Heart right ventricle (tissue), 16 donors: ENCODE data around the gene FFAR4. TPM values are rescaled to one million over a fixed set of nuclear protein-coding genes. Genes with fewer than 3 reads are reported as not detected.

Experiments
- ATAC-seq, 8 donors: fragments of 200-7000 bp; cut with Tn5 transposase; one replicate each; pipeline ENCODE4 v1.9.1; 2020; ENCODE audit warnings: mild to moderate bottlenecking in 8 of 8, moderate library complexity in 8 of 8, moderate number of reproducible peaks in 1 of 8
- DNase-seq, 2 donors: peaks; one replicate each; pipeline ENCODE4 v3.0.0-alpha.2; 2020
- H3K27ac ChIP-seq, 10 donors: fragments of 200-600 bp; sonication (generic) in 2 of 10; one replicate each; pipeline versions ENCODE4 v1.5.0 to v1.8.0; 2020 to 2022; ENCODE audit warnings: mild to moderate bottlenecking in 3 of 10
- H3K27me3 ChIP-seq, 7 donors: fragments of 200-600 bp; one replicate each; pipeline ENCODE4 v1.8.0; 2021 to 2022; ENCODE audit warnings: mild to moderate bottlenecking in 2 of 7
- H3K36me3 ChIP-seq, 9 donors: fragments of 200-600 bp; sonication (generic) in 1 of 9; one replicate each; pipeline versions ENCODE4 v1.5.0 to v1.8.0; 2020 to 2022; ENCODE audit warnings: mild to moderate bottlenecking in 2 of 9
- H3K4me1 ChIP-seq, 9 donors: fragments of 200-600 bp; sonication (generic) in 1 of 9; one replicate each; pipeline versions ENCODE4 v1.5.0 to v1.8.0; 2020 to 2022; ENCODE audit warnings: mild to moderate bottlenecking in 4 of 9
- H3K4me3 ChIP-seq, 10 donors: fragments of 200-600 bp; sonication (generic) in 2 of 10; one replicate each; pipeline versions ENCODE4 v1.5.0 to v1.8.0; 2020 to 2022; ENCODE audit warnings: mild to moderate bottlenecking in 7 of 10, moderate library complexity in 2 of 10
- H3K9me3 ChIP-seq, 11 donors: fragments of 200-600 bp in 10 of 11; sonication (generic) in 2 of 11; one replicate each; pipeline versions ENCODE4 v1.5.0 to v1.8.0; 2013 to 2022; ENCODE audit warnings: mild to moderate bottlenecking in 2 of 11, control low read depth in 1 of 11, moderate library complexity in 1 of 11
- WGBS, 2 donors: extraction: QIAGEN DNeasy Blood & Tissue Kit; methylation state at CpG; one replicate each; pipeline ENCODE4 v1.1.7; 2013; ENCODE audit warnings: inconsistent platforms in 1 of 2; 5-methylcytosine and 5-hydroxymethylcytosine counted together
- intact Hi-C, 10 donors: fragments of 100-400 bp; cut with DNase I; formaldehyde crosslinking; loops; one replicate each; pipeline versions ENCODE4 v1.11.1 to v1.14.2; 2022
- polyA plus RNA-seq, 2 donors: library from polyadenylated mRNA; stranded (reverse); fragments of 200-250 nt; gene quantifications; one replicate each; pipeline ENCODE4 v1.2.3, GENCODE V29; 2013
- total RNA-seq, 10 donors: library from RNA; stranded (reverse); fragmentation: NEBNext Ultra II Directional in 3 of 10; extraction: Animal tissue kit (Norgen Biotek cat#: 25700) in 3 of 10; gene quantifications; one replicate each; pipeline versions ENCODE4 v1.2.1 to v1.2.4, GENCODE V29; 2021 to 2023
- TF ChIP-seq, protein P1 (sequence below), 9 donors: fragments of 200-600 bp; sonication (generic) in 2 of 9; IDR thresholded peaks; one replicate each; pipeline versions ENCODE4 v1.5.0 to v1.8.0; 2021 to 2022; ENCODE audit warnings: antibody characterized with exemption in 9 of 9, mild to moderate bottlenecking in 5 of 9, moderate library complexity in 1 of 9
- donor health status: Arrhythmogenic right ventricular cardiomyopathy.
- donor health status: ischemic (EF 13 %, LVEDD 7.1; RV severe dilation, severe dysfunction).
- donor health status: healthy with polysubstance abuse.
- donor health status: DM: no; HTN: yes; CAD: no.
- donor health status: DM: no; HTN: no; CAD: no.
- donor health status: ischemic (EF 25% LVEDD 6.9; RV normal size, moderate dysfunction).
- donor health status: ischemic (EF 25% LVEDD 5.7; RV mildly dilated, moderate dysfunction).
- donor health status: healthy.
- donor health status: DM: yes; HTN: yes; CAD: no.
- donor health status: Ischemic cardiomyopathy.
- donor health status: ischemic (EF 35%, LVEDD 5.7; RV mildly dilated, moderate dysfunction).
- donor health status: nonischemic (EF 11% LVEDD 7.7; RV severe dilation, severe dysfunction).
- donor health status: DM: yes; HTN: yes; CAD: no.
- donor health status: PGD.
- donor health status: ischemic (EF 29% LVEDD 5.4; RV normal size, mild dysfunction).
- donor health status: nonischemic (EF 23%, LVEDD 6.1; RV moderate dilation, normal function).

The FFAR4 gene
- total and polyA plus RNA-seq, 12 donors, result 0.07 to 0.37 (median 0.12) TPM; not detected in 6

DNA sequence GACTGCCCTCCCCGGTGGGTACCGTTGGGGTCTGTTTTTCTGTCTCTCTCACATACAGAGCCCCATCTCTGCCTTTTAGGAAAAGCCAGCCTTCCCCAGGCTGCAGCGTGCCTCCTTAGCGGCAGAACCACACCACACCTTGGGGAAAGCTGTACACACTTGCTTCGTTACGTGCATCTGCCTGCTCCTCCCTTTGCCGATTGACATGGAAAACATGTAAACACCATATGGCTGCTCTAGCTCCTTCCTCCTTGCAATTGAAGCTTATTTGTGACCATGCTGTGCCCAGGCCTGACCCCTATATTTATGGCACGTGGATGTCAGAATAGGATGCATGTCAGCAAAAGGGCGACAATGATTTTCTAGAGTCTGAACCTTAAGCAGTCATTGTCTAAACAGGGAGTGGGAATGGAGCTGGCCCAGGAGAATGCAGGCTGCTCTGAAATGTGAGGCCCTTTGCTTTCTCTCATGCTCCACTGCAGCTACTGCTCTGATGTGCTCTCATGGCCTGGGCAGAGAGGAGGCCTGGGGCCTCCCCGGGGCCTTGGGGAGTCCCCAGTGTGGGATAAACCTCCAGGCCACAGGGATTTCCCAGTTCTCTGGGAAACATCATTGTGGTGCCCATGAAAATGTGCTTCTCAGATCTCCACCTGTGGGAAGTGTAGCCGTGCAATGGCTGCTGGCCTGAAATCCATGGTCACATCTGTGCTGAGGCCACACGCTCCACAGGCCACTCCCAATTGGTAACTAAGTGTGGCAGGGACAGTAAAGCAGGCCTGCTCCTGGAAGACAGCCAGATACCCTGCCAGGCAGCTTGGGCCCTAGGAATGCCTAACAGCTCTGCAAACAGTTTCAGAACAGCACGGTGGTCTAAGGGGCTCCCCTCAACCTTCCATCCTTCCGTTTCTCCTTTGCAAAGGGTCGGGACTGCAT lies 64.4 kb downstream of the FFAR4 start:
- H3K27me3 ChIP-seq, result peaks cover 0 to 7% (median 0%) of the 10 kb centered on the region in 7 donors
- intact Hi-C loops, result no loop called here
- ATAC-seq (no peak), DNase-seq (no peak)
- H3K4me1 ChIP-seq, result no peaks in the 10 kb centered on the region
- 78 to 81% methylated on average over 15 of the region's 15 CpGs for WGBS, 2 donors
- H3K4me3 ChIP-seq, result no peak overlapping the region
- TF ChIP-seq, protein P1, sequence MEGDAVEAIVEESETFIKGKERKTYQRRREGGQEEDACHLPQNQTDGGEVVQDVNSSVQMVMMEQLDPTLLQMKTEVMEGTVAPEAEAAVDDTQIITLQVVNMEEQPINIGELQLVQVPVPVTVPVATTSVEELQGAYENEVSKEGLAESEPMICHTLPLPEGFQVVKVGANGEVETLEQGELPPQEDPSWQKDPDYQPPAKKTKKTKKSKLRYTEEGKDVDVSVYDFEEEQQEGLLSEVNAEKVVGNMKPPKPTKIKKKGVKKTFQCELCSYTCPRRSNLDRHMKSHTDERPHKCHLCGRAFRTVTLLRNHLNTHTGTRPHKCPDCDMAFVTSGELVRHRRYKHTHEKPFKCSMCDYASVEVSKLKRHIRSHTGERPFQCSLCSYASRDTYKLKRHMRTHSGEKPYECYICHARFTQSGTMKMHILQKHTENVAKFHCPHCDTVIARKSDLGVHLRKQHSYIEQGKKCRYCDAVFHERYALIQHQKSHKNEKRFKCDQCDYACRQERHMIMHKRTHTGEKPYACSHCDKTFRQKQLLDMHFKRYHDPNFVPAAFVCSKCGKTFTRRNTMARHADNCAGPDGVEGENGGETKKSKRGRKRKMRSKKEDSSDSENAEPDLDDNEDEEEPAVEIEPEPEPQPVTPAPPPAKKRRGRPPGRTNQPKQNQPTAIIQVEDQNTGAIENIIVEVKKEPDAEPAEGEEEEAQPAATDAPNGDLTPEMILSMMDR (IDR thresholded peaks at IDR 0.05), result no peak
- H3K36me3 ChIP-seq, result no peaks in the 10 kb centered on the region
- peaks cover 0 to 4% (median 0%) of the 10 kb centered on the region in 11 donors for H3K9me3 ChIP-seq
- no peak overlapping the region for H3K27ac ChIP-seq

Other genes starting within 250 kb of the FFAR4 start
- 10 to 100 TPM; 21.7 to 54.6 (median 41.6) TPM for gene MYOF, start 84.3 kb upstream of the FFAR4 start, total RNA-seq
- 10 to 100 TPM; 14.5 to 32.4 TPM for gene MYOF, start 84.3 kb upstream of the FFAR4 start, polyA plus RNA-seq
- 1 to 10 TPM in 2 of 10 donors, under 1 TPM in 5, not detected in 3; 0.13 to 4.4 (median 0.51) TPM for gene CEP55, start 70.1 kb upstream of the FFAR4 start, total RNA-seq
- under 1 TPM; 0.20 to 0.22 TPM for gene CEP55, start 70.1 kb upstream of the FFAR4 start, polyA plus RNA-seq
- gene RBP4, start 34.6 kb downstream of the FFAR4 start, total RNA-seq, result 10 to 100 TPM in 1 of 10 donors, 1 to 10 TPM in 5, under 1 TPM in 2, not detected in 2; 0.37 to 26.1 (median 3.6) TPM
- gene RBP4, start 34.6 kb downstream of the FFAR4 start, polyA plus RNA-seq, result 10 to 100 TPM in 1 of 2 donors, 1 to 10 TPM in 1; 8.6 to 30.0 TPM
- not detected for gene PDE6C, start 45.9 kb downstream of the FFAR4 start, total RNA-seq
- gene PDE6C, start 45.9 kb downstream of the FFAR4 start, polyA plus RNA-seq, result not detected
- gene FRA10AC1, start 135.9 kb downstream of the FFAR4 start, total RNA-seq, result 10 to 100 TPM in 7 of 10 donors, 1 to 10 TPM in 3; 7.7 to 24.5 (median 15.5) TPM
- 10 to 100 TPM in 1 of 2 donors, 1 to 10 TPM in 1; 8.2 to 23.7 TPM for gene FRA10AC1, start 135.9 kb downstream of the FFAR4 start, polyA plus RNA-seq
- under 1 TPM in 5 of 10 donors, not detected in 5; 0.38 to 0.68 (median 0.45) TPM for gene LGI1, start 191.3 kb downstream of the FFAR4 start, total RNA-seq
- gene LGI1, start 191.3 kb downstream of the FFAR4 start, polyA plus RNA-seq, result under 1 TPM in 1 of 2 donors, not detected in 1; 0.03 TPM